Activated B cell treated with CpG ODN at 0.5 μM for 24 hours (primary cell): ENCODE measurements around the gene PTPRCAP. TPM values are rescaled to one million over a fixed set of nuclear protein-coding genes. Genes with fewer than 3 reads are reported as not detected.

Experiments used
- ATAC-seq: fragments of 200-7000 bp; cut with Tn5 transposase; one replicate; pipeline ENCODE4 v1.10.0; 2021; ENCODE audit warnings: low read depth, mild to moderate bottlenecking, moderate library complexity
- CTCF ChIA-PET: fragments of 350-600 bp; sonication (Branson Sonifier 250); formaldehyde crosslinking; loops from one replicate; lab custom pipeline; 2021; ENCODE audit warnings: antibody characterized with exemption; lab: Charles Lee
- POLR2A ChIA-PET: fragments of 350-600 bp; sonication (Branson Sonifier 250); formaldehyde crosslinking; loops from one replicate; lab custom pipeline; 2021; ENCODE audit warnings: antibody characterized with exemption; lab: Charles Lee
- DNase-seq: peaks from one replicate; pipeline ENCODE4 v3.0.0; 2022
- H3K27ac Mint-ChIP-seq: one replicate; pipeline ENCODE4 v1.8.0; 2020; ENCODE audit warnings: mixed read lengths
- H3K27me3 Mint-ChIP-seq: one replicate; pipeline ENCODE4 v1.8.0; 2021; ENCODE audit warnings: mixed read lengths
- H3K36me3 Mint-ChIP-seq: one replicate; pipeline ENCODE4 v1.8.0; 2021; ENCODE audit warnings: low read depth, mixed read lengths
- H3K4me1 Mint-ChIP-seq: one replicate; pipeline ENCODE4 v1.8.0; 2021; ENCODE audit warnings: mixed read lengths
- H3K4me3 Mint-ChIP-seq: one replicate; pipeline ENCODE4 v1.8.0; 2020; ENCODE audit warnings: mild to moderate bottlenecking, mixed read lengths
- H3K9me3 Mint-ChIP-seq: one replicate; pipeline ENCODE4 v1.8.0; 2020; ENCODE audit warnings: mixed read lengths
- intact Hi-C: fragments of 100-400 bp; cut with micrococcal nuclease; formaldehyde crosslinking; loops from one replicate; pipeline ENCODE4 v1.15.1; 2024
- total RNA-seq: library from RNA; stranded (reverse); gene quantifications from 2 replicates; pipeline ENCODE4 v1.2.3, GENCODE V29; 2022
- TF ChIP-seq, protein P1 (sequence below): fragments of 200-600 bp; IDR thresholded peaks from one replicate; pipeline ENCODE4 v1.8.0; 2022; ENCODE audit warnings: antibody characterized with exemption, mild to moderate bottlenecking

Gene PTPRCAP
- total RNA-seq, 1 donor from 2014 or later: 328 TPM

DNA sequence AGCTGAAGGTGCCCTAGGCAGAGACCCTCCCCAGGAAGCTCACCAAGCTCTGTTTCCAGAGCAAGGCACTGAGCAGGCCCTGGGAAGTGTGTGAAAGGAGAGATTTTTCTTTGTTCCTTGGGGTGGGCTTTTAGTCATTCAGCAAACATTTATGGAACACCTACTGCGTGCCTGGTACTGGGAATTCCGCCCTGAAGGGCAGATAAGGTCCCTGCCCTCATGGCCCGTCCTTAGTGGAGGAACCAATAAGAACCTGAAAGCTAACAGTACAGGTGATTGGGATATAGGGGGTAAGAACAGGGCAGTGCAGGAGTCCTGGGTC lies 27.7 kb upstream of the PTPRCAP start:
- H3K27me3 Mint-ChIP-seq: no peaks in the 10 kb centered on the region
- intact Hi-C loops: no loop called here

DNA sequence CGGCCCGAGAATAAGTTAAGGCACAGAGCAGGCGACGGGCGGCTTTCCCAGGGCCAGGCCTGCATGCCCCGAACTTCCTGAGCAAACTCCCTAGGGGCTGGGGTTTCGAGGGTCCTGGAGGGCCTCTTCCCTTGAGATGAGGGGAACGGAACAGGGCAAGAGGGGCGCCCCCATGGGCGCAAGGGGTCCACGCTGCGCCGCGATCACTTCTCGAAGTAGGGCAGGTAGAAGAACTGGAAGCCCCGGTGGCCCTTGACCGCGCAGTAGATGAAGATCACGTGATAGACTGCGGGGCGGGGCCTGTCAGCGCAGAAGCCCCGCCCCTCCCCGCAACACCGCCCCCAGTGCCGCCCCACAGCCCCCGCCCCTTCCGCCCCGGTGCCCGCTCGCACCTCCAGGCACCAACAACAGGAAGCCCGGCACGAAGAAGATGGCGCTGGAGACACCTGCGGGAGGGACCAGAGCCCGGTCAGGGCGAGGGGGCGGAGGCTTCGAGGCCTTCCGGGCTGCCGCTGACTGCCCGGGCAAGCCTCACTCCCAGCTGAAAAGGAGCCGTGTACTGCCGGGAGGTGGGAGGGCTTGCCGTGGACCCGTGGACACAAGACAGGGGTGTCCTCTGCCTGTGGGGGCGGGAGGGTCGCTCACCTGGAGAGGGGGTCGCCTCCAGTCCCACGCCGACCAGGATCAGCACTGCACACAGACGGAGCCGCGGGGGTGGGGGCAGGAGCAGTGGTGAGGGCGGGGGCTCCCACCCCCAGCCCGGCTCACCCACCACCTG lies 27.1 kb upstream of the PTPRCAP start:
- TF ChIP-seq, protein P1, sequence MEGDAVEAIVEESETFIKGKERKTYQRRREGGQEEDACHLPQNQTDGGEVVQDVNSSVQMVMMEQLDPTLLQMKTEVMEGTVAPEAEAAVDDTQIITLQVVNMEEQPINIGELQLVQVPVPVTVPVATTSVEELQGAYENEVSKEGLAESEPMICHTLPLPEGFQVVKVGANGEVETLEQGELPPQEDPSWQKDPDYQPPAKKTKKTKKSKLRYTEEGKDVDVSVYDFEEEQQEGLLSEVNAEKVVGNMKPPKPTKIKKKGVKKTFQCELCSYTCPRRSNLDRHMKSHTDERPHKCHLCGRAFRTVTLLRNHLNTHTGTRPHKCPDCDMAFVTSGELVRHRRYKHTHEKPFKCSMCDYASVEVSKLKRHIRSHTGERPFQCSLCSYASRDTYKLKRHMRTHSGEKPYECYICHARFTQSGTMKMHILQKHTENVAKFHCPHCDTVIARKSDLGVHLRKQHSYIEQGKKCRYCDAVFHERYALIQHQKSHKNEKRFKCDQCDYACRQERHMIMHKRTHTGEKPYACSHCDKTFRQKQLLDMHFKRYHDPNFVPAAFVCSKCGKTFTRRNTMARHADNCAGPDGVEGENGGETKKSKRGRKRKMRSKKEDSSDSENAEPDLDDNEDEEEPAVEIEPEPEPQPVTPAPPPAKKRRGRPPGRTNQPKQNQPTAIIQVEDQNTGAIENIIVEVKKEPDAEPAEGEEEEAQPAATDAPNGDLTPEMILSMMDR: no peak
- DNase-seq (peak; percentile 83), ATAC-seq (peak; percentile 71)
- intact Hi-C loops: loop anchor here (1.0 kb wide), 8 partner anchors 18 to 111 kb away; partner anchors contain the start of genes CDK2AP2, POLD4, PPP1CA and PTPRCAP
- Mint-ChIP-seq H3K4me1 (peaks cover 77% of the 10 kb centered on the region), H3K4me3 (peak overlapping the region; percentile 88), H3K36me3 (peaks cover 11% of the 10 kb centered on the region), H3K9me3 (no peaks in the 10 kb centered on the region), H3K27me3 (no peaks in the 10 kb centered on the region), H3K27ac (peak overlapping the region; percentile 94)
- POLR2A ChIA-PET: interaction anchor here (0.7 to 33.4 kb wide), 19 partner anchors 15 to 225 kb away, joined by 3 to 1417 read pairs (median 4); partner anchors contain the start of genes AIP, CLCF1, CORO1B and POLD4
- CTCF ChIA-PET: interaction anchor here (0.7 to 1.7 kb wide), 3 partner anchors 27 to 63 kb away, joined by 3 to 6 read pairs (median 3); partner anchors contain the start of genes PPP1CA and PTPRCAP

More for the DNA sequence above, 27.7 kb upstream of the PTPRCAP start:
- CTCF ChIA-PET: interaction anchor here (0.7 to 1.7 kb wide), 3 partner anchors 27 to 64 kb away, joined by 3 to 6 read pairs (median 3); partner anchors contain the start of genes PPP1CA and PTPRCAP
- TF ChIP-seq, protein P1: no peak
- Mint-ChIP-seq H3K4me3 (peak overlapping the region; percentile 88), H3K27ac (peak overlapping the region; percentile 94), H3K4me1 (peaks cover 76% of the 10 kb centered on the region), H3K36me3 (peaks cover 11% of the 10 kb centered on the region), H3K9me3 (no peaks in the 10 kb centered on the region)
- POLR2A ChIA-PET: interaction anchor here (0.7 to 33.4 kb wide), 19 partner anchors 14 to 225 kb away, joined by 3 to 1417 read pairs (median 4); partner anchors contain the start of genes AIP, CLCF1, CORO1B and POLD4
- DNase-seq: no peak
- ATAC-seq: no peak

GRCh38 chr11:67463680-67464410 lies 26.4 kb upstream of the PTPRCAP start:
- TF ChIP-seq, protein P1: no peak
- peak overlapping the region; percentile 94 for H3K27ac Mint-ChIP-seq
- peaks cover 11% of the 10 kb centered on the region for H3K36me3 Mint-ChIP-seq
- ChIA-PET CTCF (interaction anchor here (1.0 kb wide), 1 partner anchor 27 kb away, joined by 3 read pairs; the partner anchor contains the start of gene PTPRCAP), POLR2A (interaction anchor here (0.6 to 33.4 kb wide), 5 partner anchors 20 to 61 kb away, joined by 3 to 1417 read pairs (median 30); partner anchors contain the start of genes AIP, CORO1B, PPP1CA and PTPRCAP)
- intact Hi-C loops: loop anchor here (1.0 kb wide), 8 partner anchors 18 to 111 kb away; partner anchors contain the start of genes CDK2AP2, POLD4, PPP1CA and PTPRCAP
- H3K4me3 Mint-ChIP-seq: peak overlapping the region; percentile 88
- ATAC-seq (no peak), DNase-seq (no peak)
- H3K27me3 Mint-ChIP-seq: no peaks in the 10 kb centered on the region
- peaks cover 80% of the 10 kb centered on the region for H3K4me1 Mint-ChIP-seq
- H3K9me3 Mint-ChIP-seq: no peaks in the 10 kb centered on the region

DNA sequence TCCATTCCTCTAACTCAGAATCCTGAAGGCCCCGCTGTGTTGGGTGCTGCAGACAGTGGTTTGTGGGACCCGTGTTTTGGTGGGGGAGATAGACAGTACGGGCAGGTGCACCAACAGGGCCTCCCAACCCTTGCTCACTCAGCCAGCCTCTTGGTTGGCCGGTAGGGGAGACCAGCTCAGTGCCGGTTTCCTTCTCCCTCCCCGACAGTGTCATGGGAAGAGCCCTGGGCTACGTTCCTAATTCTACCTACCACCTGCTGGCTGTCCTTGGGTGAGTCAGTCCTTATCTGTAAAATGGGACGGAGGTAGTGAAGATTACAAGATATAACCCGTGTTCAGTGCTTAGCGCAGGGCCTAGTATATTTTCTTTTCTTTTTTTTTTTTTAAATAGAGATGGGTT lies 25.7 kb upstream of the PTPRCAP start:
- ATAC-seq (no peak), DNase-seq (no peak)
- CTCF ChIA-PET: interaction anchor here (1.0 kb wide), 1 partner anchor 26 kb away, joined by 3 read pairs; the partner anchor contains the start of gene PTPRCAP
- Mint-ChIP-seq H3K4me3 (no peak overlapping the region), H3K27ac (peak overlapping the region; percentile 94), H3K27me3 (no peaks in the 10 kb centered on the region), H3K4me1 (peaks cover 83% of the 10 kb centered on the region), H3K36me3 (peaks cover 8% of the 10 kb centered on the region), H3K9me3 (no peaks in the 10 kb centered on the region)
- TF ChIP-seq, protein P1: no peak
- POLR2A ChIA-PET: interaction anchor here (0.6 to 33.4 kb wide), 5 partner anchors 20 to 70 kb away, joined by 4 to 1417 read pairs (median 30); partner anchors contain the start of genes AIP, CORO1B, PPP1CA and PTPRCAP
- intact Hi-C loops: no loop called here
